T47D (cell line): ENCODE results near the gene SLC35E3.
A peak's percentile ranks its signal among the peaks of the same experiment; 100 is the strongest.
"Not testable (repeated sequence)": the region's sequence is repeated elsewhere in the genome, so short reads cannot be mapped to it uniquely, and the experiment has no call there.

Experiments
- DNase-seq, 2 experiments: peaks; one replicate each; pipeline versions ENCODE4 v3.0.0 to v3.0.0-alpha.2; 2011 to 2012; ENCODE audit warnings: low read depth in 1 of 2, low spot score in 1 of 2
- JUND ChIP-seq: IDR thresholded peaks from 2 replicates; pipeline ENCODE4 v1.6.1; 2012; ENCODE audit warnings: low read depth
- in situ Hi-C: cut with HindIII; loops from 2 replicates; pipeline ENCODE4 v1.10.0; 2016; ENCODE audit warnings: low sequenced_read_pairs, low pct_unique_long_range_greater_than_20kb

The SLC35E3 gene

GRCh38 chr12:68790952-68791234 is 44.9 kb downstream of the SLC35E3 start:
- DNase-seq, result no peak
- in situ Hi-C loops, result no loop called here
- TF ChIP-seq JUND, result no peak

- DNase-seq, result no peak
- in situ Hi-C loops, result no loop called here
- TF ChIP-seq JUND, result no peak
Observed at GRCh38 chr12:68791897-68792481, 46.0 kb downstream of the SLC35E3 start.

- in situ Hi-C loops, result no loop called here
- no peak for TF ChIP-seq JUND
- peak; percentile 67 to 92 for DNase-seq
Observed at GRCh38 chr12:68792952-68793351, 47.0 kb downstream of the SLC35E3 start.

- in situ Hi-C loops, result no loop called here
- DNase-seq, result no peak
- TF ChIP-seq JUND, result no peak
Observed at GRCh38 chr12:68793436-68793835, 47.5 kb downstream of the SLC35E3 start.

GRCh38 chr12:68793975-68794652 is 48.1 kb downstream of the SLC35E3 start:
- in situ Hi-C loops, result no loop called here
- DNase-seq, result no peak
- TF ChIP-seq JUND, result no peak

GRCh38 chr12:68794653-68795251 is 48.8 kb downstream of the SLC35E3 start:
- no peak for TF ChIP-seq JUND
- DNase-seq, result no peak
- in situ Hi-C loops, result no loop called here

- DNase-seq, result no peak
- in situ Hi-C loops, result no loop called here
- no peak for TF ChIP-seq JUND
Observed at GRCh38 chr12:68796399-68796798, 50.4 kb downstream of the SLC35E3 start.

- no peak for DNase-seq
- TF ChIP-seq JUND, result no peak
- in situ Hi-C loops, result no loop called here
Observed at GRCh38 chr12:68798882-68799234, 52.9 kb downstream of the SLC35E3 start.

- no peak for TF ChIP-seq JUND
Observed at GRCh38 chr12:68800294-68800693, 54.3 kb downstream of the SLC35E3 start.

GRCh38 chr12:68801124-68801523 is 55.1 kb downstream of the SLC35E3 start:
- DNase-seq, in situ Hi-C loops: not testable (repeated sequence)

More at GRCh38 chr12:68800294-68800693, 54.3 kb downstream of the SLC35E3 start:
- peak in 1 of 2 experiments; percentile 93 for DNase-seq
- in situ Hi-C loops, result no loop called here

GRCh38 chr12:68802372-68802745 is 56.4 kb downstream of the SLC35E3 start:
- DNase-seq, in situ Hi-C loops: not testable (repeated sequence)

GRCh38 chr12:68802911-68803651 is 57.1 kb downstream of the SLC35E3 start:
- in situ Hi-C loops, result not testable (repeated sequence)

GRCh38 chr12:68803948-68804656 is 58.1 kb downstream of the SLC35E3 start:
- TF ChIP-seq JUND, result no peak
- in situ Hi-C loops, result no loop called here
- peak in 1 of 2 experiments; percentile 77 for DNase-seq

More at GRCh38 chr12:68802911-68803651, 57.1 kb downstream of the SLC35E3 start:
- DNase-seq, result not testable (repeated sequence)
